ENCODE results near the gene RFESD. TPM values are rescaled to one million over a fixed set of nuclear protein-coding genes. Genes with fewer than 3 reads are reported as not detected.

Gene RFESD
- total RNA-seq, 1 experiment from 2014 or later, result 1.6 TPM

DNA sequence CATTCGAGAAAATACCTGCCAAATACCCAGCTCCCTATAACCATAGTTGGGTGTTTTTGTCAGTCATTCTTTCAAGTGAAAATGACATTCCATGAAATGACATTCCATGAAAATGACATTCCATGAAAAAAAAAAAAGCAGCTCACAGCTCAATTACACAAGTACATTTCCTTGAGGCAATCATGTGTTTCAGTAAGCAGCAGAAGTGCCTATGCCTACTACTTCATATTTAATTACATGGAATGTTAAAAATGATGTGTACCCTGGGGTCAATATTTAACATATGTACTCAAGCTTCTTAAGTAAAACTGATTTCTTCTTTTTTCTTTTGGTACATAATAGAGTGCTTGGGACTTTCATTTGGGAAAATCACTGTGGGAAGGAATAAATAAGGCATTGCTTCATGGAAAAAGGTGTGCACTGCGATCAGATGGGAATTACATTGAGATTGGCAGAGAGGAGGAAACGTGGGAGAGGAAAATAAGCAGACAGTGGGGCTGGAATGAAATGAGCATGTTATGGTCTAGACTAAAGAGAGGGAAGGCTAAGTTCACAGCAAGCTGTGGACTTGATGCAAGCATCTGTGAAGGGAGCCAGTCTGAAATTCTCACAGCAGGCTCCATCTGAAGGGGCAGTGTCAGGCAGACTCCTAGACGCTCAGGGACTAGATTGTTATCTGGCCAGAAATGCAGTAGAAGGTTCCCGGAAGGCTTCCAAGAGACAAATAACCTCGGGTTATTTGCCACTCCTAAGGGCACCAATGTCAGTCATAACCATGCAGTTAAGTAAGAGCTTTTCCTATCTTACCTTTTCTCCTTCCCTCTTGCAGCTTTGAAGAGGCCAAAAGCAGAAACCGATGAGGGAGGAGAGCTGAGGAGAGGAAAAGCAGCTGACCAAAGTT, 51.5 kb downstream of the RFESD start:
- BruUV-seq (replicated peaks), result no TSS peak
- ChIA-PET CTCF (interaction anchor here (0.9 kb wide), 1 partner anchor 30 kb away, joined by 3 read pairs; no protein-coding TSS in a partner anchor), POLR2A (interaction anchor here (1.1 kb wide), 2 partner anchors 33 to 51 kb away, joined by 3 read pairs; partner anchors contain the start of genes RFESD and RHOBTB3)
- no peaks in the 10 kb centered on the region for H3K27me3 ChIP-seq (replicated peaks; ENCODE audit: control insufficient read depth, insufficient read depth, low read length)
- H3K36me3 ChIP-seq (ENCODE audit: control insufficient read depth, insufficient read depth, low read length), result no peaks in the 10 kb centered on the region
- Mint-ChIP-seq H3K27me3 (ENCODE audit: insufficient read depth, unreplicated experiment) (no peaks in the 10 kb centered on the region), H3K4me1 (ENCODE audit: low read depth, unreplicated experiment) (peaks cover 10% of the 10 kb centered on the region), H3K9me3 (ENCODE audit: unreplicated experiment) (no peaks in the 10 kb centered on the region), H3K27ac (ENCODE audit: unreplicated experiment) (peak overlapping the region; percentile 17), H3K4me3 (ENCODE audit: unreplicated experiment) (no peak overlapping the region), H3K36me3 (ENCODE audit: insufficient read depth, unreplicated experiment) (no peaks in the 10 kb centered on the region)
- intact Hi-C loops (cut with micrococcal nuclease; ENCODE audit: unreplicated experiment), result loop anchor here (1.0 to 2.0 kb wide), 2 partner anchors 15 to 30 kb away; no protein-coding TSS in a partner anchor
- TF ChIP-seq, protein P1, sequence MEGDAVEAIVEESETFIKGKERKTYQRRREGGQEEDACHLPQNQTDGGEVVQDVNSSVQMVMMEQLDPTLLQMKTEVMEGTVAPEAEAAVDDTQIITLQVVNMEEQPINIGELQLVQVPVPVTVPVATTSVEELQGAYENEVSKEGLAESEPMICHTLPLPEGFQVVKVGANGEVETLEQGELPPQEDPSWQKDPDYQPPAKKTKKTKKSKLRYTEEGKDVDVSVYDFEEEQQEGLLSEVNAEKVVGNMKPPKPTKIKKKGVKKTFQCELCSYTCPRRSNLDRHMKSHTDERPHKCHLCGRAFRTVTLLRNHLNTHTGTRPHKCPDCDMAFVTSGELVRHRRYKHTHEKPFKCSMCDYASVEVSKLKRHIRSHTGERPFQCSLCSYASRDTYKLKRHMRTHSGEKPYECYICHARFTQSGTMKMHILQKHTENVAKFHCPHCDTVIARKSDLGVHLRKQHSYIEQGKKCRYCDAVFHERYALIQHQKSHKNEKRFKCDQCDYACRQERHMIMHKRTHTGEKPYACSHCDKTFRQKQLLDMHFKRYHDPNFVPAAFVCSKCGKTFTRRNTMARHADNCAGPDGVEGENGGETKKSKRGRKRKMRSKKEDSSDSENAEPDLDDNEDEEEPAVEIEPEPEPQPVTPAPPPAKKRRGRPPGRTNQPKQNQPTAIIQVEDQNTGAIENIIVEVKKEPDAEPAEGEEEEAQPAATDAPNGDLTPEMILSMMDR (IDR thresholded peaks at IDR 0.05; ENCODE audit: insufficient read depth in 1 of 2, low read depth in 1 of 2, low read length in 1 of 2, severe bottlenecking in 1 of 2, unreplicated experiment in 1 of 2), result no peak
- H3K4me3 ChIP-seq (ENCODE audit: low read depth, low read length), result no peak overlapping the region
- no peaks in the 10 kb centered on the region for H3K9me3 ChIP-seq
- peaks cover 25% of the 10 kb centered on the region for H3K4me1 ChIP-seq
- peak; percentile 51 to 65 for DNase-seq

DNA sequence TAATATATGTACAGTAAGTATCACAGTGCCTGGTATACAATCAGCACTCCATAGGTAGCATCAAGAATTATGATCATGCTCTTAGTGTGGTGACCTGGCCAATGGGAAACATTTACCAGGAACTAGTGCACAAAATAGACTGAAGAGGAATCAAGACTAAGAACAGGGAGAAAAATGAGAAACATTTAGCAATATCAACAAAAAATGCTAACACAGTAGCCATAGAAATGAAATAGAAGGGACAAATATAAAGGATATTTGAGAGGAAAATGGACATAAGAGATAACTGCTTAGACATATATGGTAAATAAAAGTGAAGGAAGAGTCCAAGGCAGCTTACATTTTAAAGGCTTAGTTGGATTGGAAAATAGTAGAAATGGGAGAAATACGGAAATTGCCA, 52.8 kb downstream of the RFESD start:
- TF ChIP-seq, protein P1 (IDR thresholded peaks at IDR 0.05; ENCODE audit: insufficient read depth in 1 of 2, low read depth in 1 of 2, low read length in 1 of 2, severe bottlenecking in 1 of 2, unreplicated experiment in 1 of 2), result no peak
- no TSS peak for BruUV-seq (replicated peaks)
- intact Hi-C loops (cut with micrococcal nuclease; ENCODE audit: unreplicated experiment), result loop anchor here (2.0 kb wide), 1 partner anchor 13 kb away; no protein-coding TSS in a partner anchor
- ChIA-PET CTCF (no interaction called here), POLR2A (no interaction called here)
- Histone ChIP-seq H3K9me3 (no peaks in the 10 kb centered on the region), H3K36me3 (ENCODE audit: control insufficient read depth, insufficient read depth, low read length) (no peaks in the 10 kb centered on the region), H3K4me1 (peaks cover 25% of the 10 kb centered on the region), H3K27me3 (replicated peaks; ENCODE audit: control insufficient read depth, insufficient read depth, low read length) (no peaks in the 10 kb centered on the region), H3K4me3 (ENCODE audit: low read depth, low read length) (no peak overlapping the region)
- peaks cover 10% of the 10 kb centered on the region for H3K4me1 Mint-ChIP-seq (ENCODE audit: low read depth, unreplicated experiment)
- H3K27ac Mint-ChIP-seq (ENCODE audit: unreplicated experiment), result no peak overlapping the region
- DNase-seq, result no peak
- no peaks in the 10 kb centered on the region for H3K9me3 Mint-ChIP-seq (ENCODE audit: unreplicated experiment)
- H3K36me3 Mint-ChIP-seq (ENCODE audit: insufficient read depth, unreplicated experiment), result no peaks in the 10 kb centered on the region
- no peaks in the 10 kb centered on the region for H3K27me3 Mint-ChIP-seq (ENCODE audit: insufficient read depth, unreplicated experiment)
- H3K4me3 Mint-ChIP-seq (ENCODE audit: unreplicated experiment), result no peak overlapping the region

DNA sequence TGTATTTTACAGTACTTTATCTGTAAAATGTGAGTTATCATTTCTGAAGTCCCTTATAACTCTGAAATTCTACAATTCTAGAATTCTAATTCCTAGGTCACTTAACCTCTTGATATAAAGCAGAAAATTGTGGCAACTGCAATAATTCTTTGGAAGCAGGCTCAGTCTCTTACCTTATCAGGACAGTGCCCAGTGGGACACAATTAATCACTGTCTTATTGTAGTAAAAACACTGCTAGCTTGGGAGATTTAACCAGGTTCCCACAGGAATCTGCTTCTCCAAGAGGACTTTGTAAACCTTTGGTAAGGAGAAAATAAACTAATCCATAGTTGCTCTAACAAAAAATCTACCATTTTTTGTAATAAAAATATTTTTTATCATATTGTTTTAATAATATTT, 54.5 kb downstream of the RFESD start:
- Histone ChIP-seq H3K27me3 (replicated peaks; ENCODE audit: control insufficient read depth, insufficient read depth, low read length) (no peaks in the 10 kb centered on the region), H3K4me3 (ENCODE audit: low read depth, low read length) (no peak overlapping the region), H3K9me3 (no peaks in the 10 kb centered on the region; the same call in 1 of the 2 replicates), H3K4me1 (peaks cover 25% of the 10 kb centered on the region), H3K36me3 (ENCODE audit: control insufficient read depth, insufficient read depth, low read length) (no peaks in the 10 kb centered on the region)
- intact Hi-C loops (cut with micrococcal nuclease; ENCODE audit: unreplicated experiment), result no loop called here
- Mint-ChIP-seq H3K27me3 (ENCODE audit: insufficient read depth, unreplicated experiment) (no peaks in the 10 kb centered on the region), H3K4me1 (ENCODE audit: low read depth, unreplicated experiment) (peaks cover 10% of the 10 kb centered on the region), H3K9me3 (ENCODE audit: unreplicated experiment) (no peaks in the 10 kb centered on the region), H3K27ac (ENCODE audit: unreplicated experiment) (no peak overlapping the region), H3K36me3 (ENCODE audit: insufficient read depth, unreplicated experiment) (no peaks in the 10 kb centered on the region), H3K4me3 (ENCODE audit: unreplicated experiment) (no peak overlapping the region)
- TF ChIP-seq, protein P1 (IDR thresholded peaks at IDR 0.05; ENCODE audit: insufficient read depth in 1 of 2, low read depth in 1 of 2, low read length in 1 of 2, severe bottlenecking in 1 of 2, unreplicated experiment in 1 of 2), result no peak
- ChIA-PET POLR2A (no interaction called here), CTCF (no interaction called here)
- no peak for DNase-seq
- BruUV-seq (replicated peaks), result no TSS peak

Data from Caco-2 (cell line).